Measurements from ENCODE around the gene TRIM36. TPM values are rescaled to one million over a fixed set of nuclear protein-coding genes. Genes with fewer than 3 reads are reported as not detected.

The TRIM36 gene
- total RNA-seq, 1 experiment from 2014 or later: 12.6 TPM

GRCh38 chr5:115136294-115136693 lies 33.4 kb downstream of the TRIM36 start:
- no peaks in the 10 kb centered on the region for H3K9me2 ChIP-seq (ENCODE audit: insufficient read depth)
- no peak overlapping the region for H3K4me3 ChIP-seq (replicated peaks in 1 of 2; ENCODE audit: low read depth in 1 of 2, low read length in 2 of 2)
- H3K4me2 ChIP-seq (ENCODE audit: low read length): no peak overlapping the region
- H2AFZ ChIP-seq (ENCODE audit: low read depth, low read length, poor library complexity, severe bottlenecking): no peak overlapping the region
- H3K4me1 ChIP-seq (ENCODE audit: control insufficient read depth in 1 of 2, insufficient read depth in 2 of 2, low read length in 2 of 2): no peaks in the 10 kb centered on the region
- TF ChIP-seq CTCF (IDR thresholded peaks at IDR 0.05 in 2 of 3, conservative IDR thresholded peaks at IDR 0.05 in 1 of 3; ENCODE audit: borderline replicate concordance in 1 of 3, insufficient read depth in 1 of 3, low read depth in 2 of 3, low read length in 2 of 3) (no peak), SIN3A (IDR thresholded peaks at IDR 0.05; ENCODE audit: low read depth) (no peak), MAX (IDR thresholded peaks at IDR 0.05) (no peak), EZH2phosphoT487 (IDR thresholded peaks at IDR 0.05; ENCODE audit: borderline replicate concordance) (no peak), YY1 (IDR thresholded peaks at IDR 0.05; ENCODE audit: extremely low read depth, insufficient replicate concordance, low read depth, low read length) (no peak), POLR2AphosphoS5 (IDR thresholded peaks at IDR 0.05; ENCODE audit: low read depth, low read length) (no peak), POLR2A (IDR thresholded peaks at IDR 0.05; ENCODE audit: borderline replicate concordance, extremely low read depth, insufficient read depth, insufficient read length) (no peak), ELF1 (IDR thresholded peaks at IDR 0.05; ENCODE audit: borderline replicate concordance, low read depth) (no peak), TCF7L2 (IDR thresholded peaks at IDR 0.05; ENCODE audit: borderline replicate concordance, extremely low read depth, insufficient read depth, insufficient read length) (no peak), REST (IDR thresholded peaks at IDR 0.05; ENCODE audit: low read depth) (no peak), SP1 (IDR thresholded peaks at IDR 0.05; ENCODE audit: low read depth) (no peak), CEBPB (IDR thresholded peaks at IDR 0.05; ENCODE audit: low read depth) (no peak), FOSL1 (IDR thresholded peaks at IDR 0.05; ENCODE audit: low read depth) (no peak), JUND (IDR thresholded peaks at IDR 0.05) (no peak), CBX3 (IDR thresholded peaks at IDR 0.05; ENCODE audit: low read depth) (no peak)
- H3K27ac ChIP-seq (ENCODE audit: low read depth, low read length): no peak overlapping the region
- ATAC-seq: no peak
- intact Hi-C loops (cut with micrococcal nuclease): no loop called here
- no TSS peak for BruUV-seq (replicated peaks)
- no peaks in the 10 kb centered on the region for H3K79me2 ChIP-seq (ENCODE audit: insufficient read depth, low read length)
- no peaks in the 10 kb centered on the region for H3K27me3 ChIP-seq (ENCODE audit: insufficient read depth, low read length)
- CTCF ChIA-PET: no interaction called here
- POLR2A ChIA-PET: no interaction called here
- H3K9me3 ChIP-seq (ENCODE audit: control insufficient read depth in 1 of 2, insufficient read depth in 1 of 2, low read depth in 1 of 2, low read length in 2 of 2): no peaks in the 10 kb centered on the region
- no peaks in the 10 kb centered on the region for H3K36me3 ChIP-seq (ENCODE audit: control insufficient read depth in 1 of 2, insufficient read depth in 2 of 2, low read length in 2 of 2)
- DNase-seq (ENCODE audit: low read depth, low spot score): no peak
- no peaks in the 10 kb centered on the region for H4K20me1 ChIP-seq (ENCODE audit: insufficient read depth)
- no peak overlapping the region for H3K9ac ChIP-seq (ENCODE audit: low read length)
- RAD21 ChIA-PET (ENCODE audit: low non-redundant PET in 1 of 2, low total read pairs in 2 of 2, uncharacterized antibody in 2 of 2, unreplicated experiment in 2 of 2): no interaction called here
